H1 (cell line): ENCODE measurements around the gene ILKAP. TPM values are rescaled to one million over a fixed set of nuclear protein-coding genes. Genes with fewer than 3 reads are reported as not detected.

Experiments used
- CTCF ChIA-PET: fragments of 300-600 bp; sonication (Branson Sonifier 250); formaldehyde crosslinking; loops from one replicate; lab custom pipeline; 2021; ENCODE audit not compliant: partially characterized antibody; lab: Charles Lee
- POLR2A ChIA-PET: fragments of 300-600 bp; sonication (Branson Sonifier 250); formaldehyde crosslinking; loops from one replicate; lab custom pipeline; 2021; ENCODE audit warnings: inconsistent platforms; ENCODE audit not compliant: partially characterized antibody; lab: Charles Lee
- DNase-seq, 2 experiments: peaks; one replicate each; pipeline versions ENCODE4 v3.0.0 to v3.0.0-alpha.2; 2010 to 2022; ENCODE audit warnings: low spot score in 2 of 2, low read depth in 1 of 2, mixed read lengths in 1 of 2
- FAIRE-seq: peaks from 2 replicates; lab custom pipeline; 2011; peaks lifted over from hg19 to GRCh38; lab: Jason Lieb, UNC
- H2AFZ ChIP-seq: 2 replicates; pipeline ENCODE4 v1.8.1; 2012; ENCODE audit warnings: low read length, inconsistent platforms
- H2AK5ac ChIP-seq: 2 replicates; pipeline ENCODE4 v1.6.1; 2013; ENCODE audit warnings: low read depth, low read length
- H2BK120ac ChIP-seq: replicated peaks from 2 replicates; pipeline ENCODE3; 2013; ENCODE audit warnings: low read depth, low read length, inconsistent platforms
- H2BK12ac ChIP-seq: 2 replicates; pipeline ENCODE4 v1.6.1; 2013; ENCODE audit warnings: low read depth, low read length
- H2BK15ac ChIP-seq: 2 replicates; pipeline ENCODE4 v1.6.1; 2013; ENCODE audit warnings: low read length
- H2BK20ac ChIP-seq: 2 replicates; pipeline ENCODE4 v1.6.1; 2013; ENCODE audit warnings: low read length
- H2BK5ac ChIP-seq: 2 replicates; pipeline ENCODE4 v1.6.1; 2013; ENCODE audit warnings: low read depth, low read length
- H3K14ac ChIP-seq: 2 replicates; pipeline ENCODE4 v1.6.1; 2013; ENCODE audit warnings: inconsistent platforms; ENCODE audit not compliant: insufficient read length
- H3K18ac ChIP-seq: 2 replicates; pipeline ENCODE4 v1.6.1; 2013; ENCODE audit warnings: low read length; ENCODE audit errors: extremely low read depth
- H3K23ac ChIP-seq: 2 replicates; pipeline ENCODE4 v1.6.1; 2013; ENCODE audit warnings: inconsistent platforms; ENCODE audit not compliant: insufficient read length
- H3K23me2 ChIP-seq: 2 replicates; pipeline ENCODE4 v1.6.1; 2013; ENCODE audit warnings: low read depth, low read length
- H3K27ac ChIP-seq: 2 replicates; pipeline ENCODE4 v1.6.1; 2011; ENCODE audit warnings: low read depth, low read length, inconsistent platforms
- H3K27me3 ChIP-seq, 4 experiments: replicated peaks in 1 of 4; 1 replicate in 1 of 4; 2 replicates in 3 of 4; pipeline versions ENCODE4 v1.6.1 to v1.8.1; 2011 to 2013; ENCODE audit warnings: low read length in 3 of 4, mild to moderate bottlenecking in 3 of 4, inconsistent platforms in 2 of 4, mixed read lengths in 2 of 4, moderate library complexity in 1 of 4; ENCODE audit not compliant: control insufficient read depth in 3 of 4, insufficient read depth in 3 of 4; ENCODE audit errors: extremely low read depth in 1 of 4
- H3K36me3 ChIP-seq, 4 experiments: 2 replicates each; pipeline versions ENCODE4 v1.6.1 to v1.8.1; 2011 to 2013; ENCODE audit warnings: mild to moderate bottlenecking in 4 of 4, low read length in 3 of 4, moderate library complexity in 2 of 4, control low read depth in 1 of 4, inconsistent platforms in 1 of 4; ENCODE audit not compliant: insufficient read depth in 4 of 4, control insufficient read depth in 2 of 4
- H3K4ac ChIP-seq: replicated peaks from 2 replicates; pipeline ENCODE3; 2013; ENCODE audit warnings: low read length, low read depth, mixed read lengths, inconsistent platforms; ENCODE audit not compliant: insufficient read length
- H3K4me1 ChIP-seq, 4 experiments: replicated peaks in 1 of 4; 1 replicate in 1 of 4; 2 replicates in 3 of 4; pipeline versions ENCODE4 v1.6.1 to v1.8.1; 2011 to 2013; ENCODE audit warnings: low read length in 3 of 4, inconsistent platforms in 2 of 4, mixed read lengths in 1 of 4; ENCODE audit not compliant: insufficient read depth in 4 of 4, control insufficient read depth in 3 of 4
- H3K4me2 ChIP-seq, 2 experiments: 2 replicates each; pipeline versions ENCODE4 v1.6.1 to v1.8.1; 2011 to 2013; ENCODE audit warnings: low read depth in 2 of 2, low read length in 2 of 2, control low read depth in 1 of 2, inconsistent platforms in 1 of 2, mild to moderate bottlenecking in 1 of 2; ENCODE audit not compliant: insufficient read depth in 1 of 2
- H3K4me3 ChIP-seq, 4 experiments: fragments of 200-600, 300-600 bp in 1 of 4; sonication (generic), shearing (Covaris generic), sonication (Bioruptor Twin) in 1 of 4; 2 replicates each; pipeline versions ENCODE4 v1.5.1 to v1.8.1; 2011 to 2016; ENCODE audit warnings: low read length in 4 of 4, low read depth in 3 of 4, control low read depth in 2 of 4, inconsistent platforms in 2 of 4, mild to moderate bottlenecking in 2 of 4, mixed read lengths in 1 of 4, moderate library complexity in 1 of 4; ENCODE audit not compliant: insufficient read depth in 2 of 4; ENCODE audit errors: extremely low read depth in 1 of 4
- H3K56ac ChIP-seq: replicated peaks from 2 replicates; pipeline ENCODE3; 2013; ENCODE audit warnings: low read depth, mild to moderate bottlenecking, mixed read lengths, low read length, inconsistent platforms; ENCODE audit not compliant: insufficient read length
- H3K79me1 ChIP-seq: 2 replicates; pipeline ENCODE4 v1.6.1; 2013; ENCODE audit warnings: low read depth, low read length, control low read depth
- H3K79me2 ChIP-seq, 2 experiments: 2 replicates each; pipeline versions ENCODE4 v1.6.1 to v1.8.1; 2012 to 2013; ENCODE audit warnings: low read length in 2 of 2, mild to moderate bottlenecking in 2 of 2, inconsistent platforms in 1 of 2; ENCODE audit not compliant: insufficient read depth in 2 of 2, control insufficient read depth in 1 of 2
- H3K9ac ChIP-seq, 4 experiments: replicated peaks in 1 of 4; 1 replicate in 1 of 4; 2 replicates in 3 of 4; pipeline versions ENCODE4 v1.6.1 to v1.8.1; 2011 to 2013; ENCODE audit warnings: low read depth in 3 of 4, low read length in 3 of 4, control low read depth in 2 of 4, mild to moderate bottlenecking in 2 of 4, moderate library complexity in 2 of 4, inconsistent platforms in 1 of 4; ENCODE audit errors: extremely low read depth in 1 of 4
- H3K9me3 ChIP-seq, 2 experiments: 2 replicates each; pipeline versions ENCODE4 v1.6.1 to v1.8.1; 2012 to 2013; ENCODE audit warnings: mild to moderate bottlenecking in 2 of 2, moderate library complexity in 2 of 2, control low read depth in 1 of 2, inconsistent platforms in 1 of 2, low read depth in 1 of 2, low read length in 1 of 2, mixed read lengths in 1 of 2; ENCODE audit not compliant: insufficient read depth in 2 of 2
- H4K20me1 ChIP-seq, 2 experiments: replicated peaks in 1 of 2; 2 replicates each; pipeline versions ENCODE3 to v1.8.1; 2011 to 2013; ENCODE audit warnings: inconsistent platforms in 2 of 2, low read length in 2 of 2, mild to moderate bottlenecking in 1 of 2; ENCODE audit not compliant: insufficient read depth in 2 of 2, control insufficient read depth in 1 of 2
- H4K5ac ChIP-seq: 2 replicates; pipeline ENCODE4 v1.6.1; 2013; ENCODE audit warnings: low read length, low read depth, mixed read lengths, inconsistent platforms; ENCODE audit not compliant: insufficient read length
- H4K8ac ChIP-seq: 2 replicates; pipeline ENCODE4 v1.8.0; 2013; ENCODE audit warnings: mild to moderate bottlenecking, moderate library complexity, low read length, inconsistent platforms; ENCODE audit not compliant: insufficient read depth; ENCODE audit errors: extremely low read depth
- H4K91ac ChIP-seq: replicated peaks from 2 replicates; pipeline ENCODE3; 2013; ENCODE audit warnings: low read length, mixed read lengths, inconsistent platforms; ENCODE audit not compliant: insufficient read length
- RXRA ChIP-seq: IDR thresholded peaks from 2 replicates; pipeline ENCODE4 v1.6.1; 2011; ENCODE audit warnings: low read depth, mild to moderate bottlenecking, low read length, moderate library complexity; ENCODE audit not compliant: insufficient read depth
- WGBS, 2 experiments: shearing (Covaris generic) in 1 of 2; methylation state at CpG; one replicate each; pipeline versions ENCODE4 v1.1.6 to v1.1.7; 2013 to 2015; ENCODE audit warnings: low lambda C conversion rate in 2 of 2, mixed read lengths in 2 of 2, inconsistent platforms in 1 of 2, low coverage in 1 of 2, missing lambda C conversion rate in 1 of 2; ENCODE audit not compliant: insufficient replicate concordance in 2 of 2, insufficient coverage in 1 of 2, insufficient read length in 1 of 2; ENCODE audit errors: extremely low coverage in 1 of 2, missing lambda C conversion rate in 1 of 2; 5-methylcytosine and 5-hydroxymethylcytosine counted together
- polyA plus RNA-seq, 7 experiments: library from polyadenylated mRNA; depleted of rRNA in 3 of 7; stranded (reverse) in 5 of 7; unstranded in 2 of 7; fragments of >200 nt in 5 of 7; fragments of 200-250 nt in 2 of 7; gene quantifications; 1 replicate in 5 of 7; 2 replicates in 1 of 7; 4 replicates in 1 of 7; pipeline versions ENCODE4 v1.2.1 to v1.2.3, GENCODE V29; 2011 to 2013; ENCODE audit warnings: missing spikeins in 2 of 7, mixed read lengths in 2 of 7
- total RNA-seq: library from RNA; stranded (reverse); fragmentation: NEBNext Ultra II Directional; extraction: Animal tissue kit (Norgen Biotek cat#: 25700); gene quantifications from 2 replicates; pipeline ENCODE4 v1.2.1, GENCODE V29; 2021
- TF ChIP-seq, protein P1 (sequence below): IDR thresholded peaks from 2 replicates; pipeline ENCODE4 v1.6.1; 2012; ENCODE audit warnings: inconsistent platforms

The ILKAP gene
- total and polyA plus RNA-seq, 2 of the 8 experiments (the other 6 are each of a cell fraction or from before 2014, with no cell fraction given) = 23.5 to 33.8 TPM

DNA sequence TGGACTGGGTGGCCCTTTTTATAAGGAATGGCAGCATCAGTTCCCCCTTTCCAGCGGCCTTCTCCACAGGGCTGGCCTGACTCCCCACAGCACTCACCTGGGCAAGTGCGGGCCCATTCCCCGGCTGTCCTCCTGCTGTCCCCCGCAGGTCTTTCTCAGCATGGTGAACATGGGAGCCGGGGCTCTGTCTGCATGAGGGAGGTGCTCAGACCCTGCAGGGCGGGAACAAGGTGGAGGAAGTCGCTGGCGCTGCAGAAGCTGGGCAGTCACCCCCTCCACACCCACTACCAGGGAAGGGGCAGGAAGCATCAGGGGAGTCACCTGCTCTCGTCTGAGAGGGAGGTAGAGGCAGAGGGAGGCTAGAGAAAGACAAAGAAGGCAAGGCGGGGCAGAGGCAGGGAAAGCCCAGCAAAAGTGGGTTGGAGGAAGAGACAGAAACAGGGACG, 24.1 kb upstream of the ILKAP start:
- Histone ChIP-seq H2AFZ (no peak overlapping the region), H3K14ac (no peak overlapping the region), H3K9ac (no peak overlapping the region), H3K23me2 (peaks cover 6% of the 10 kb centered on the region; the same call in 1 of the 2 replicates), H2BK5ac (peak overlapping the region; percentile 60; the same call in 1 of the 2 replicates), H2BK12ac (0 out of 2 replicates have a peak overlapping the region, but pooled peaks have one; percentile 2), H3K23ac (no peak overlapping the region), H2BK20ac (no peak overlapping the region), H3K27ac (no peak overlapping the region), H3K4me3 (no peak overlapping the region), H2BK120ac (no peak overlapping the region), H4K20me1 (no peaks in the 10 kb centered on the region), H4K5ac (no peak overlapping the region), H4K91ac (no peak overlapping the region), H4K8ac (no peak overlapping the region), H2BK15ac (no peak overlapping the region; the same call in 1 of the 2 replicates), H3K79me2 (no peaks in the 10 kb centered on the region), H3K4ac (no peak overlapping the region), H3K9me3 (no peaks in the 10 kb centered on the region), H3K18ac (peak overlapping the region; percentile 19; the same call in 1 of the 2 replicates), H3K4me2 (no peak overlapping the region; a peak in 1 of 4 replicates), H3K36me3 (no peaks in the 10 kb centered on the region), H2AK5ac (no peak overlapping the region), H3K79me1 (no peaks in the 10 kb centered on the region), H3K56ac (no peak overlapping the region), H3K4me1 (peaks cover 0 to 7% (median 5%) of the 10 kb centered on the region in 4 experiments; a peak in 5 of 7 replicates), H3K27me3 (peaks cover 4 to 24% (median 17%) of the 10 kb centered on the region in 4 experiments)
- no peak for FAIRE-seq
- WGBS, 2 experiments = 71% methylated on average over 11 of the region's 11 CpGs; no CpG with 5 or more reads in 1 of the 2 experiments
- TF ChIP-seq, protein P1, sequence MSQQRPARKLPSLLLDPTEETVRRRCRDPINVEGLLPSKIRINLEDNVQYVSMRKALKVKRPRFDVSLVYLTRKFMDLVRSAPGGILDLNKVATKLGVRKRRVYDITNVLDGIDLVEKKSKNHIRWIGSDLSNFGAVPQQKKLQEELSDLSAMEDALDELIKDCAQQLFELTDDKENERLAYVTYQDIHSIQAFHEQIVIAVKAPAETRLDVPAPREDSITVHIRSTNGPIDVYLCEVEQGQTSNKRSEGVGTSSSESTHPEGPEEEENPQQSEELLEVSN = 0 out of 2 replicates have a peak, but pooled peaks have one; percentile 49
- no peak for TF ChIP-seq RXRA
- POLR2A ChIA-PET = interaction anchor here (0.8 to 2.0 kb wide), 3 partner anchors 11 to 24 kb away, joined by 4 to 5 read pairs (median 5); partner anchors contain the start of genes HES6 and ILKAP
- DNase-seq = no peak
- CTCF ChIA-PET = interaction anchor here (0.6 to 1.5 kb wide), 2 partner anchors 9 to 136 kb away, joined by 3 to 5 read pairs; no protein-coding TSS in a partner anchor
